GM19035 (cell line): ENCODE measurements around the gene MRPL49.
"Not testable (repeated sequence)": the region's sequence is repeated elsewhere in the genome, so short reads cannot be mapped to it uniquely, and the experiment has no call there.

ENCODE experiments used
- ATAC-seq: cut with Tn5 transposase; IDR thresholded peaks from one replicate; pipeline ENCODE4 v1.9.1; 2021; ENCODE audit not compliant: unreplicated experiment

Gene MRPL49

GRCh38 chr11:65132238-65132987 lies 10.3 kb downstream of the MRPL49 start:
- ATAC-seq = no peak

GRCh38 chr11:65132988-65133700 lies 11.0 kb downstream of the MRPL49 start:
- ATAC-seq = no peak

GRCh38 chr11:65133724-65134123 lies 11.6 kb downstream of the MRPL49 start:
- ATAC-seq = peak; percentile 1

GRCh38 chr11:65134240-65134951 lies 12.3 kb downstream of the MRPL49 start, which contains the start of gene SYVN1:
SYVN1 (minus strand) TSS chr11:65134519; CDS start chr11:65133601, 918 bp downstream.
- peak; percentile 64 for ATAC-seq

GRCh38 chr11:65134952-65135632 lies 13.0 kb downstream of the MRPL49 start:
- peak; percentile 74 for ATAC-seq

- ATAC-seq = no peak
Observed at GRCh38 chr11:65135633-65136145, 13.6 kb downstream of the MRPL49 start.

- ATAC-seq = no peak
Observed at GRCh38 chr11:65136515-65137096, 14.5 kb downstream of the MRPL49 start.

- ATAC-seq = no peak
Observed at GRCh38 chr11:65141896-65142494, 19.9 kb downstream of the MRPL49 start.

- ATAC-seq = no peak
Observed at GRCh38 chr11:65147352-65148075, 25.4 kb downstream of the MRPL49 start.

GRCh38 chr11:65148657-65149056 lies 26.5 kb downstream of the MRPL49 start:
- ATAC-seq = no peak

- ATAC-seq = not testable (repeated sequence)
Observed at GRCh38 chr11:65150131-65150508, 28.0 kb downstream of the MRPL49 start.

GRCh38 chr11:65150509-65151299 lies 28.6 kb downstream of the MRPL49 start:
- ATAC-seq = no peak

GRCh38 chr11:65151331-65151899 lies 29.3 kb downstream of the MRPL49 start:
- no peak for ATAC-seq

GRCh38 chr11:65152122-65152521 lies 30.0 kb downstream of the MRPL49 start:
- no peak for ATAC-seq

- ATAC-seq = no peak
Observed at GRCh38 chr11:65156256-65156655, 34.1 kb downstream of the MRPL49 start.

- no peak for ATAC-seq
Observed at GRCh38 chr11:65156926-65157325, 34.8 kb downstream of the MRPL49 start.

- ATAC-seq = no peak
Observed at GRCh38 chr11:65157336-65157735, 35.2 kb downstream of the MRPL49 start.

GRCh38 chr11:65159012-65159411 lies 36.9 kb downstream of the MRPL49 start:
- peak; percentile 87 for ATAC-seq
